Ascending aorta (tissue), 2 donors: Measurements from ENCODE around the gene DNAJC17. TPM values are rescaled to one million over a fixed set of nuclear protein-coding genes. Genes with fewer than 3 reads are reported as not detected.

Experiments used
- DNase-seq, 2 donors: peaks; one replicate each; pipeline ENCODE4 v3.0.0-alpha.2; 2019; ENCODE audit warnings: low spot score in 2 of 2
- H3K27ac ChIP-seq, 2 donors: fragments of 200-600 bp; sonication (generic); one replicate each; pipeline ENCODE4 v1.5.1; 2016 to 2017; ENCODE audit warnings: mild to moderate bottlenecking in 1 of 2
- H3K27me3 ChIP-seq: fragments of 200-600 bp; sonication (generic); one replicate; pipeline ENCODE4 v1.5.1; 2017
- H3K36me3 ChIP-seq, 2 donors: fragments of 200-600 bp; sonication (generic); one replicate each; pipeline ENCODE4 v1.5.1; 2016
- H3K4me1 ChIP-seq, 2 donors: fragments of 200-600 bp; sonication (generic); one replicate each; pipeline ENCODE4 v1.5.1; 2016 to 2017; ENCODE audit warnings: mild to moderate bottlenecking in 1 of 2
- H3K4me3 ChIP-seq, 2 donors: fragments of 200-600 bp; sonication (generic); one replicate each; pipeline ENCODE4 v1.5.1; 2016 to 2017; ENCODE audit warnings: mild to moderate bottlenecking in 1 of 2
- H3K9me3 ChIP-seq, 2 donors: fragments of 200-600 bp; sonication (generic); one replicate each; pipeline ENCODE4 v1.5.1; 2016
- CTCF ChIP-seq, 3 experiments: fragments of 200-600 bp in 2 of 3; fragments of 450-650 bp in 1 of 3; sonication (generic) in 2 of 3; IDR thresholded peaks; one replicate each; pipeline ENCODE4 v1.5.1; 2016 to 2019; ENCODE audit warnings: antibody characterized with exemption in 3 of 3, mild to moderate bottlenecking in 1 of 3, moderate library complexity in 1 of 3
- intact Hi-C: fragments of 100-400 bp; cut with DNase I; formaldehyde crosslinking; loops from one replicate; pipeline ENCODE4 v1.15.1; 2023
- total RNA-seq: library from RNA; depleted of rRNA; stranded (reverse); fragments of >200 nt; gene quantifications from one replicate; pipeline ENCODE4 v1.1.0, GENCODE V29; 2016

Gene DNAJC17
- total RNA-seq, 1 donor from 2014 or later, result 26.2 TPM

- Histone ChIP-seq H3K27ac (no peak overlapping the region), H3K4me3 (no peak overlapping the region), H3K27me3 (no peaks in the 10 kb centered on the region), H3K36me3 (peaks cover 41 to 68% of the 10 kb centered on the region in 2 donors), H3K9me3 (no peaks in the 10 kb centered on the region), H3K4me1 (no peaks in the 10 kb centered on the region)
- intact Hi-C loops, result no loop called here
- no peak for DNase-seq
- TF ChIP-seq CTCF (IDR thresholded peaks at IDR 0.05), result no peak
Measured at GRCh38 chr15:40772014-40772413, 35.3 kb downstream of the DNAJC17 start.

GRCh38 chr15:40771242-40771641, 36.0 kb downstream of the DNAJC17 start:
- Histone ChIP-seq H3K4me1 (peaks cover 0 to 5% of the 10 kb centered on the region in 2 donors), H3K27ac (no peak overlapping the region), H3K4me3 (no peak overlapping the region), H3K36me3 (peaks cover 33 to 60% of the 10 kb centered on the region in 2 donors), H3K9me3 (no peaks in the 10 kb centered on the region), H3K27me3 (no peaks in the 10 kb centered on the region)
- intact Hi-C loops, result no loop called here
- no peak for DNase-seq
- TF ChIP-seq CTCF (IDR thresholded peaks at IDR 0.05), result no peak

- Histone ChIP-seq H3K9me3 (no peaks in the 10 kb centered on the region), H3K27ac (no peak overlapping the region), H3K4me3 (no peak overlapping the region), H3K4me1 (peaks cover 0 to 13% of the 10 kb centered on the region in 2 donors), H3K27me3 (no peaks in the 10 kb centered on the region), H3K36me3 (peaks cover 23 to 52% of the 10 kb centered on the region in 2 donors)
- DNase-seq, result no peak
- intact Hi-C loops, result no loop called here
- TF ChIP-seq CTCF (IDR thresholded peaks at IDR 0.05), result no peak
Measured at GRCh38 chr15:40770147-40770721, 37.0 kb downstream of the DNAJC17 start.

GRCh38 chr15:40769274-40770146, 37.8 kb downstream of the DNAJC17 start, which contains the start of gene C15orf62:
Gene C15orf62, plus strand, starts transcription at chr15:40769980. Its CDS starts 516 bp downstream, at chr15:40770496.
- H3K27ac ChIP-seq, result peak within 1 kb of the TSS; percentile 12 to 18
- no peaks in the 10 kb centered on the region for H3K27me3 ChIP-seq
- no peaks in the 10 kb centered on the region for H3K9me3 ChIP-seq
- H3K4me1 ChIP-seq, result peaks cover 3 to 16% of the 10 kb centered on the region in 2 donors
- no peak within 1 kb of the TSS for H3K4me3 ChIP-seq
- peaks cover 16 to 45% of the 10 kb centered on the region in 2 donors for H3K36me3 ChIP-seq
- intact Hi-C loops, result no loop called here
- peak in 1 of 2 donors; percentile 65 for DNase-seq
- TF ChIP-seq CTCF (IDR thresholded peaks at IDR 0.05), result no peak

GRCh38 chr15:40768521-40769273, 38.6 kb downstream of the DNAJC17 start:
- Histone ChIP-seq H3K27ac (peak overlapping the region; percentile 12 to 18), H3K36me3 (peaks cover 11 to 37% of the 10 kb centered on the region in 2 donors), H3K4me1 (peaks cover 5 to 16% of the 10 kb centered on the region in 2 donors), H3K27me3 (no peaks in the 10 kb centered on the region), H3K9me3 (no peaks in the 10 kb centered on the region), H3K4me3 (no peak overlapping the region)
- intact Hi-C loops, result no loop called here
- no peak for TF ChIP-seq CTCF (IDR thresholded peaks at IDR 0.05)
- DNase-seq, result no peak
